SK-N-MC (cell line): ENCODE measurements around the gene POMT1.

Source experiments
- EZH2 ChIP-seq: fragments of 200-600 bp; sonication (generic); IDR thresholded peaks from one replicate; pipeline ENCODE4 v1.6.1; 2017; ENCODE audit warnings: antibody characterized with exemption
- POLR2AphosphoS5 ChIP-seq: IDR thresholded peaks from 2 replicates; pipeline ENCODE4 v1.6.1; 2012; ENCODE audit warnings: mild to moderate bottlenecking, low read depth, low read length, borderline replicate concordance

DNA sequence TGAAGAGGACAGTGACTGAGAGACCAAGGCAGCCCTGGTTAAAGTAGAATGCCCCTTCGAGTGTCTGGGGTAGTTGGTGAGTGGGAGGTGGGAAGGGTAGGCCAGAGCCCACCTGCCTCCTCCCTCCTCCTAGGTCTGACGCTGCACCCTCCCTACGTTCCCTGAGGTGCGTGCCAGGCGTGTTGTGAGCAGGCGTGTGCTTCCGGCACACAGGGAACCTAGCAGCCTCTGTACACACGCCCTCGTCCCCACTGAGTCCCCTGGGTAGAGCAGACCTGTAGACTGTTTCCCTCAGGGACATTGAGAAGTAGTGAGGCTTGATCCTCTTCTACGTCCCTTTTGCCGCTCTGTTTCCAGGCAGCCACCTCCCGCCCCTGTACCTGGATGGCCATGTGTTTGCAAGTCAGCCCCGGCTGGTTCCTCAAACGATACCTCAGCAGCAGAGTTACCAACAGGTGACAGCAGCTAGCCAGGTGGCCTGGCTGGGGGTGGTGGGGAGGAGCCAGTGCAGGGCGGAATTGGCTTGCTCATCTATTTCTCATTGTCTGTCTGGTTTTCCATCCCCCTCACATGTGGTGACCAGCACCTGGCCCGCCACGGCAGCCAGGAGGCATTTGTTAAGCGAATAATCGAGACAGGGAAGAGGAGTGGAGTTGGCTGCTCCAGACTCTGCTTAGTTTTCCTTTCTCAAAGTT is 16.8 kb upstream of the POMT1 start:
- TF ChIP-seq EZH2 (no peak), POLR2AphosphoS5 (no peak; the same call in 1 of the 2 replicates)
